Thoracic aorta (tissue), 2 donors: ENCODE measurements around the gene OLR1. TPM values are rescaled to one million over a fixed set of nuclear protein-coding genes. Genes with fewer than 3 reads are reported as not detected.

Experiments
- ATAC-seq: fragments of 150-250 bp; one replicate; pipeline ENCODE4 v1.8.0; 2017; ENCODE audit warnings: low read depth; ENCODE audit not compliant: insufficient number of reproducible peaks, low FRiP score
- DNase-seq: peaks from one replicate; pipeline ENCODE4 v3.0.0-alpha.2; 2020; ENCODE audit warnings: low spot score
- H3K27ac ChIP-seq, 2 donors: fragments of 200-600 bp; sonication (generic); 1 replicate in 1 of 2; 2 replicates in 1 of 2; pipeline ENCODE4 v1.5.1; 2016; ENCODE audit warnings: mild to moderate bottlenecking in 2 of 2, moderate library complexity in 2 of 2
- H3K27me3 ChIP-seq: fragments of 200-600 bp; sonication (generic); replicated peaks from 2 replicates; pipeline ENCODE4 v1.6.0; 2016; ENCODE audit warnings: mild to moderate bottlenecking; ENCODE audit not compliant: insufficient read depth
- H3K36me3 ChIP-seq: fragments of 200-600 bp; sonication (generic); one replicate; pipeline ENCODE4 v1.5.1; 2016
- H3K4me1 ChIP-seq, 2 donors: fragments of 200-600 bp; sonication (generic); 1 replicate in 1 of 2; 2 replicates in 1 of 2; pipeline versions ENCODE4 v1.5.1 to v1.6.0; 2016; ENCODE audit warnings: low read depth in 2 of 2, mild to moderate bottlenecking in 1 of 2; ENCODE audit not compliant: control insufficient read depth in 1 of 2
- H3K4me3 ChIP-seq: fragments of 200-600 bp; sonication (generic); 2 replicates; pipeline ENCODE4 v1.5.1; 2016; ENCODE audit warnings: mild to moderate bottlenecking
- H3K9me3 ChIP-seq: fragments of 200-600 bp; sonication (generic); 2 replicates; pipeline ENCODE4 v1.5.1; 2016
- total RNA-seq, 2 donors: library from RNA; depleted of rRNA; stranded (reverse); fragments of >200 nt; gene quantifications; one replicate each; pipeline versions ENCODE4 v1.1.0 to v1.2.3, GENCODE V29; 2016
- TF ChIP-seq, protein P1 (sequence below): fragments of 200-600 bp; sonication (generic); IDR thresholded peaks from one replicate; pipeline ENCODE4 v1.5.1; 2019; ENCODE audit warnings: antibody characterized with exemption

The OLR1 gene
- total RNA-seq, 2 donors from 2014 or later, result 1.4 to 2.8 TPM

DNA sequence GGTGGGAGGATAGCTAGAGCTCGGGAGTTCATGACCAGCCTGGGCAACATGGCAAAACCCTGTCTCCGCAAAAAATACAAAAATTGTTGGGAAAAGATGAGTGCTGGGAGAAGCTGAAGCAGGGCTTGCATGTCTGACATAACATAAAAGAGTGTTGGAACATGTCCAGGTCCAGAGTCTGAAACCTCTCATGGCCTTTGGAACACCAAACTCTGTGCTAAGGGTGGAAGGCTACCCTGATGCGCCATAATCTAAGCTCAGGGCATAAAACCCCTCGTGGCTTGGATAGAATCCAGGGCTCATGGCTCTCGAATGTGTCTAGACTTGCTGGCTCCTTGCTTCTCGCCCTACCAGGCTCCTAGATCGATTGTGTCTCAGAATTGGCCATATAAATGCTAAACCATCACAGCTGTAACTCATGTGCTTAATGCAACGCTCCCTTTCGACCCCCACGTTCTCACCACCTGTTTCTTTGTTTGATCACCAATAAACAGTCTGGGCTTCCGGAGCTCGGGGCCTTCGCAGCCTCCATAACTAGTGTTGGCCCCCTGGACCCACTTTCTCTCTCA lies 35.2 kb downstream of the OLR1 start:
- TF ChIP-seq, protein P1, sequence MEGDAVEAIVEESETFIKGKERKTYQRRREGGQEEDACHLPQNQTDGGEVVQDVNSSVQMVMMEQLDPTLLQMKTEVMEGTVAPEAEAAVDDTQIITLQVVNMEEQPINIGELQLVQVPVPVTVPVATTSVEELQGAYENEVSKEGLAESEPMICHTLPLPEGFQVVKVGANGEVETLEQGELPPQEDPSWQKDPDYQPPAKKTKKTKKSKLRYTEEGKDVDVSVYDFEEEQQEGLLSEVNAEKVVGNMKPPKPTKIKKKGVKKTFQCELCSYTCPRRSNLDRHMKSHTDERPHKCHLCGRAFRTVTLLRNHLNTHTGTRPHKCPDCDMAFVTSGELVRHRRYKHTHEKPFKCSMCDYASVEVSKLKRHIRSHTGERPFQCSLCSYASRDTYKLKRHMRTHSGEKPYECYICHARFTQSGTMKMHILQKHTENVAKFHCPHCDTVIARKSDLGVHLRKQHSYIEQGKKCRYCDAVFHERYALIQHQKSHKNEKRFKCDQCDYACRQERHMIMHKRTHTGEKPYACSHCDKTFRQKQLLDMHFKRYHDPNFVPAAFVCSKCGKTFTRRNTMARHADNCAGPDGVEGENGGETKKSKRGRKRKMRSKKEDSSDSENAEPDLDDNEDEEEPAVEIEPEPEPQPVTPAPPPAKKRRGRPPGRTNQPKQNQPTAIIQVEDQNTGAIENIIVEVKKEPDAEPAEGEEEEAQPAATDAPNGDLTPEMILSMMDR, result no peak
- DNase-seq, result no peak
- ATAC-seq, result no peak
- Histone ChIP-seq H3K27me3 (no peaks in the 10 kb centered on the region), H3K4me3 (no peak overlapping the region), H3K27ac (no peak overlapping the region), H3K4me1 (no peaks in the 10 kb centered on the region), H3K9me3 (no peaks in the 10 kb centered on the region), H3K36me3 (no peaks in the 10 kb centered on the region)

DNA sequence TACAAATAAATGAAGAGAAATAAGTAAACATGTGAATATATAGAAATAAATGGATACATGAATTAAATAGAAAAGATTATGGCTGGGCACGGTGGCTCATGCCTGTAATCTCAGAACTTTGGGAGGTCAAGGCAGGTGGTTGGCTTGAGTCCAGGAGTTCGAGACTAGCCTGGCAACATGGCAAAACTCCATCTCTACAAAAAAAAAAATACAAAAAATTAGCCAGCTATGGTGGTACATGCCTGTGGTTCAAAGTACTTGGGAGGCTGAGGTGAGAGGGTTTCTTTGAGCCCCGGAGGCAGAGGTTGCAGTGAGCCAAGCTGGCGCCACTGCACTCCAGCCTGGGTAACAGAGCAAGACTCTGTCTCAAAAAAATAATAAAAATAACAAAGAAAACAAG lies 36.8 kb downstream of the OLR1 start:
- Histone ChIP-seq H3K9me3 (no peaks in the 10 kb centered on the region), H3K4me3 (no peak overlapping the region), H3K27me3 (no peaks in the 10 kb centered on the region), H3K36me3 (no peaks in the 10 kb centered on the region), H3K4me1 (no peaks in the 10 kb centered on the region), H3K27ac (no peak overlapping the region)
- no peak for ATAC-seq
- TF ChIP-seq, protein P1, result no peak
- DNase-seq, result no peak

GRCh38 chr12:10132850-10133370 lies 39.0 kb downstream of the OLR1 start:
- Histone ChIP-seq H3K36me3 (no peaks in the 10 kb centered on the region), H3K9me3 (no peaks in the 10 kb centered on the region), H3K4me3 (no peak overlapping the region), H3K4me1 (no peaks in the 10 kb centered on the region), H3K27ac (no peak overlapping the region), H3K27me3 (no peaks in the 10 kb centered on the region)
- TF ChIP-seq, protein P1, result no peak
- ATAC-seq, result no peak
- no peak for DNase-seq

DNA sequence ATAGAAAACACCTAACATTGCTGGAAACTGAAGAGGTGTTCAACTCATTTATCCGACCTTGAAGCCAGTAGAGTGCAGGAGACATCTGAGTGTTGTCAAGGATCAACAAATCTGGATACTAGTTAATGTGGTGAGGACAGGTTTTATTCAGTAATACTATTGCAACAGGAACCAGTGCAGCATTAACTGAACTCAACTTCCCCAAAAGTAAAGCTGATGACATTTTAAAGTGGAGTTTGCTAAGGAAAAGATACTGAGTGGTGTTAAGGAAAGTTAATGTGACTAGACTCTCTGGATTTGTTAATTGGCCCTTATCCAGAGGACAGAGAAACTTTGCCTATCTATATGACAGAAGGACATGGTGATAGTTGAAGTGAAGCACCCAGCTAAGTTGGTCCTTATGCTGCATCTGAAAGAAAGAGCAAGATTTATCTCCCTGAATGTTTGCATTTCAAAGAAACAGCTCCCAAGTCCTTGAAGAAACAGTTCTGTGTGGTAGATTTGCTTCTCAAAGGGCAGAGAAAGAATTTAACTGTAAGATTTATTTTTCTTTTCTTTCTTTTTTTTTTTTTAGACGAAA lies 40.7 kb downstream of the OLR1 start:
- H3K27ac ChIP-seq, result no peak overlapping the region
- H3K9me3 ChIP-seq, result no peaks in the 10 kb centered on the region
- H3K4me3 ChIP-seq, result no peak overlapping the region
- DNase-seq (no peak), ATAC-seq (no peak)
- TF ChIP-seq, protein P1, result no peak
- no peaks in the 10 kb centered on the region for H3K36me3 ChIP-seq
- H3K27me3 ChIP-seq, result no peaks in the 10 kb centered on the region
- H3K4me1 ChIP-seq, result no peaks in the 10 kb centered on the region

GRCh38 chr12:10130042-10130441 lies 41.9 kb downstream of the OLR1 start, which contains the start of gene CLEC7A:
Gene CLEC7A (minus strand): TSS chr12:10130199. CDS start chr12:10130082, 117 bp downstream.
- H3K27me3 ChIP-seq, result no peaks in the 10 kb centered on the region
- H3K4me1 ChIP-seq, result no peaks in the 10 kb centered on the region
- no peaks in the 10 kb centered on the region for H3K36me3 ChIP-seq
- H3K4me3 ChIP-seq, result peak within 1 kb of the TSS; percentile 57
- H3K27ac ChIP-seq, result peak within 1 kb of the TSS in 1 of 2 donors; percentile 41
- TF ChIP-seq, protein P1, result no peak
- no peak for ATAC-seq
- H3K9me3 ChIP-seq, result no peaks in the 10 kb centered on the region
- no peak for DNase-seq
